AG09309 (cell line): ENCODE results near the gene CINP.
"Not testable (repeated sequence)": the region's sequence is repeated elsewhere in the genome, so short reads cannot be mapped to it uniquely, and the experiment has no call there.

Experiments used
- DNase-seq: peaks from one replicate; pipeline ENCODE4 v3.0.0-alpha.2; 2010; ENCODE audit warnings: low read depth
- H3K4me3 ChIP-seq: 2 replicates; pipeline ENCODE4 v1.5.1; 2011; ENCODE audit warnings: mild to moderate bottlenecking, low read depth, low read length, moderate library complexity; ENCODE audit not compliant: control insufficient read depth
- CTCF ChIP-seq: IDR thresholded peaks from 2 replicates; pipeline ENCODE4 v1.5.1; 2011; ENCODE audit warnings: mild to moderate bottlenecking, low read depth, low read length, inconsistent platforms; ENCODE audit not compliant: insufficient read depth, control insufficient read depth; ENCODE audit errors: missing control alignments

The CINP gene

GRCh38 chr14:102338724-102339123, 24.0 kb downstream of the CINP start:
- DNase-seq: no peak
- no peak for TF ChIP-seq CTCF
- no peak overlapping the region for H3K4me3 ChIP-seq

- TF ChIP-seq CTCF: no peak
- H3K4me3 ChIP-seq: no peak overlapping the region
- DNase-seq: no peak
These were observed 27.5 kb downstream of the CINP start for GRCh38 chr14:102335163-102335562.

- no peak for DNase-seq
- TF ChIP-seq CTCF: no peak
- H3K4me3 ChIP-seq: no peak overlapping the region
These were observed 28.6 kb downstream of the CINP start for GRCh38 chr14:102333795-102334705.

- H3K4me3 ChIP-seq: no peak overlapping the region
- DNase-seq: no peak
- no peak for TF ChIP-seq CTCF
These were observed 29.3 kb downstream of the CINP start for GRCh38 chr14:102333390-102333789.

- DNase-seq: no peak
- TF ChIP-seq CTCF: no peak
- no peak overlapping the region for H3K4me3 ChIP-seq
These were observed 31.9 kb downstream of the CINP start for GRCh38 chr14:102330806-102331205.

- H3K4me3 ChIP-seq, DNase-seq: not testable (repeated sequence)
These were observed 33.3 kb downstream of the CINP start for GRCh38 chr14:102329381-102329780.

- H3K4me3 ChIP-seq: no peak overlapping the region
- no peak for DNase-seq
- TF ChIP-seq CTCF: no peak
These were observed 36.1 kb downstream of the CINP start for GRCh38 chr14:102326583-102326982.
